ENCODE measurements around the gene VGLL4. TPM values are rescaled to one million over a fixed set of nuclear protein-coding genes. Genes with fewer than 3 reads are reported as not detected.

The VGLL4 gene
- total RNA-seq, 1 experiment from 2014 or later, result 26.9 TPM

DNA sequence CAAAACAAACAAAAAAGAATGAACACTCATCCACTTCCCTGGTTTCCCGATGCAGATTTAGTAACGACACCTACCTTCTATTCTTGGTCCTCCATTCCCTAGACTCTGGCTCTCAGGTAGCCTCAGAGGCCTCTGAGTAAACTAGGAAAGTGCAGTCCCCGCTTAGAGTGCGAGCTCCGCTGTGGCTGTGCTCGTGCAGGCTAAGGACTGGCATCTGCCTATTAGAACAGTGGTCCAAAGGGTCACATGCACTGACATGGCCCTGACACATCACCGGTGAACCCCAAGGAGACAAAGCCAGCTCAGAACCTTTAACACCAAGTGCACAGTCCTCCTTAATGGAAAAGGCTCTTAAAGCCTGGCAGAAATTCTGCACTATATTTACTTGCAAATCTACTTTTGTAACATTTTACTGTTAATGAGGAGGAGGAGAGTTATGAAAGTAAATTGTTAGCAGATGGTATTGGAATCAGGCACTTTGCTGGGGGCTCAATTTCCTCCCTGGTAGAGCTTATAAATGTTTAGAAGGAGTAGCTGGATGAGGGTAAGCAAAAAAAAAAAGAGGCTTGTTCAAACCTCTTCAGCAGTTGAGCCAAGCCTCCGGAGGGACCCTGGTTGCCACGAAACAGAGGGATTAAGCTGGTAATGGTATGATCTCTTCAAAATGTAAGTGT, 31.1 kb downstream of the VGLL4 start:
- H3K4me3 ChIP-seq (replicated peaks in 1 of 2; ENCODE audit: low read depth in 1 of 2, low read length in 2 of 2), result no peak overlapping the region
- no peak for DNase-seq (ENCODE audit: low read depth, low spot score)
- TF ChIP-seq JUND (IDR thresholded peaks at IDR 0.05) (no peak), CBX3 (IDR thresholded peaks at IDR 0.05; ENCODE audit: low read depth) (no peak), EZH2 (IDR thresholded peaks at IDR 0.05) (no peak), EGR1 (IDR thresholded peaks at IDR 0.05; ENCODE audit: low read depth) (no peak), SP1 (IDR thresholded peaks at IDR 0.05; ENCODE audit: low read depth) (no peak), ZFX (IDR thresholded peaks at IDR 0.05) (no peak)
- no peak overlapping the region for H3K9ac ChIP-seq (ENCODE audit: low read length)
- ChIA-PET POLR2A (no interaction called here), CTCF (no interaction called here), RAD21 (ENCODE audit: low non-redundant PET in 1 of 2, low total read pairs in 2 of 2, uncharacterized antibody in 2 of 2, unreplicated experiment in 2 of 2) (no interaction called here)
- H3K4me2 ChIP-seq (ENCODE audit: low read length), result no peak overlapping the region
- H2AFZ ChIP-seq (ENCODE audit: low read depth, low read length, poor library complexity, severe bottlenecking), result no peak overlapping the region
- H3K27ac ChIP-seq (ENCODE audit: low read depth, low read length), result no peak overlapping the region
- no TSS peak for BruUV-seq (replicated peaks)
- H3K27me3 ChIP-seq (ENCODE audit: insufficient read depth, low read length), result no peaks in the 10 kb centered on the region
- no peaks in the 10 kb centered on the region for H3K9me2 ChIP-seq (ENCODE audit: insufficient read depth)
- H3K36me3 ChIP-seq (ENCODE audit: control insufficient read depth in 1 of 2, insufficient read depth in 2 of 2, low read length in 2 of 2), result no peaks in the 10 kb centered on the region
- H3K9me3 ChIP-seq (ENCODE audit: control insufficient read depth in 1 of 2, insufficient read depth in 1 of 2, low read depth in 1 of 2, low read length in 2 of 2), result no peaks in the 10 kb centered on the region
- no peaks in the 10 kb centered on the region for H3K4me1 ChIP-seq (ENCODE audit: control insufficient read depth in 1 of 2, insufficient read depth in 2 of 2, low read length in 2 of 2)
- H3K79me2 ChIP-seq (ENCODE audit: insufficient read depth, low read length), result peaks cover 5% of the 10 kb centered on the region
- ATAC-seq, result no peak
- intact Hi-C loops (cut with micrococcal nuclease), result no loop called here
- no peaks in the 10 kb centered on the region for H4K20me1 ChIP-seq (ENCODE audit: insufficient read depth)

DNA sequence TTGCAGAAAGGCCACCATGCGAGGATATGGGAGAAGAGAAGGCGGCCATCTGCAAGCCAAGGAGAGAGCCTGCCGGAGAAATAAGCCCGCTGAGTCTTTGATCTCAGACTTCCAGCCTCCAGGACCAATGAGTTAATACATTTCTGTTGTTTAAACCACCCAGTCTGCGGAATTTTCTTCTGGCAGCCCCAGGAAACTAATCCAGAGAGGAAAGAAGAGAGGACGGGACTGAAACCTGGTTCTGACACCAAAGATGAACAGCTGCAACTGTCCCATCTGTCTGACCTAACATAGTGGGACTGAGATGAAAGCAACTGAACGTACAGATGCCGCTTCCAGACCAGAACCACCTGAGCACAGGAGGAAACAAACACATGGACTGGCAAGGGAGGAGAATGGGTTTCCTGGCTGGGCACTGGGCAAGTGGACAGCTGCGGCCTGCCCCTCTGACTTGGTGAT, 32.3 kb downstream of the VGLL4 start:
- RAD21 ChIA-PET (ENCODE audit: low non-redundant PET in 1 of 2, low total read pairs in 2 of 2, uncharacterized antibody in 2 of 2, unreplicated experiment in 2 of 2), result no interaction called here
- BruUV-seq (replicated peaks), result no TSS peak
- CTCF ChIA-PET, result no interaction called here
- Histone ChIP-seq H3K27ac (ENCODE audit: low read depth, low read length) (no peak overlapping the region), H3K79me2 (ENCODE audit: insufficient read depth, low read length) (peaks cover 11% of the 10 kb centered on the region; the same call in 1 of the 2 replicates), H3K36me3 (ENCODE audit: control insufficient read depth in 1 of 2, insufficient read depth in 2 of 2, low read length in 2 of 2) (no peaks in the 10 kb centered on the region), H4K20me1 (ENCODE audit: insufficient read depth) (no peaks in the 10 kb centered on the region), H3K27me3 (ENCODE audit: insufficient read depth, low read length) (no peaks in the 10 kb centered on the region), H3K4me1 (ENCODE audit: control insufficient read depth in 1 of 2, insufficient read depth in 2 of 2, low read length in 2 of 2) (no peaks in the 10 kb centered on the region), H3K9ac (ENCODE audit: low read length) (no peak overlapping the region), H3K4me2 (ENCODE audit: low read length) (no peak overlapping the region), H3K9me2 (ENCODE audit: insufficient read depth) (no peaks in the 10 kb centered on the region), H3K9me3 (ENCODE audit: control insufficient read depth in 1 of 2, insufficient read depth in 1 of 2, low read depth in 1 of 2, low read length in 2 of 2) (no peaks in the 10 kb centered on the region), H3K4me3 (replicated peaks in 1 of 2; ENCODE audit: low read depth in 1 of 2, low read length in 2 of 2) (no peak overlapping the region), H2AFZ (ENCODE audit: low read depth, low read length, poor library complexity, severe bottlenecking) (no peak overlapping the region)
- POLR2A ChIA-PET, result no interaction called here
- DNase-seq (ENCODE audit: low read depth, low spot score), result no peak
- intact Hi-C loops (cut with micrococcal nuclease), result no loop called here
- no peak for ATAC-seq
- no peak for TF ChIP-seq SP1 (IDR thresholded peaks at IDR 0.05; ENCODE audit: low read depth)
- no peak for TF ChIP-seq RAD21 (IDR thresholded peaks at IDR 0.05; ENCODE audit: low read depth)
- TF ChIP-seq, protein P1, sequence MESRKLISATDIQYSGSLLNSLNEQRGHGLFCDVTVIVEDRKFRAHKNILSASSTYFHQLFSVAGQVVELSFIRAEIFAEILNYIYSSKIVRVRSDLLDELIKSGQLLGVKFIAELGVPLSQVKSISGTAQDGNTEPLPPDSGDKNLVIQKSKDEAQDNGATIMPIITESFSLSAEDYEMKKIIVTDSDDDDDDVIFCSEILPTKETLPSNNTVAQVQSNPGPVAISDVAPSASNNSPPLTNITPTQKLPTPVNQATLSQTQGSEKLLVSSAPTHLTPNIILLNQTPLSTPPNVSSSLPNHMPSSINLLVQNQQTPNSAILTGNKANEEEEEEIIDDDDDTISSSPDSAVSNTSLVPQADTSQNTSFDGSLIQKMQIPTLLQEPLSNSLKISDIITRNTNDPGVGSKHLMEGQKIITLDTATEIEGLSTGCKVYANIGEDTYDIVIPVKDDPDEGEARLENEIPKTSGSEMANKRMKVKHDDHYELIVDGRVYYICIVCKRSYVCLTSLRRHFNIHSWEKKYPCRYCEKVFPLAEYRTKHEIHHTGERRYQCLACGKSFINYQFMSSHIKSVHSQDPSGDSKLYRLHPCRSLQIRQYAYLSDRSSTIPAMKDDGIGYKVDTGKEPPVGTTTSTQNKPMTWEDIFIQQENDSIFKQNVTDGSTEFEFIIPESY (IDR thresholded peaks at IDR 0.05; ENCODE audit: extremely low read depth, insufficient replicate concordance, low read length), result no peak
- no peak for TF ChIP-seq CBX3 (IDR thresholded peaks at IDR 0.05; ENCODE audit: low read depth)
- TF ChIP-seq EGR1 (IDR thresholded peaks at IDR 0.05; ENCODE audit: low read depth), result no peak
- no peak for TF ChIP-seq FOSL1 (IDR thresholded peaks at IDR 0.05; ENCODE audit: low read depth)
- TF ChIP-seq EZH2phosphoT487 (IDR thresholded peaks at IDR 0.05; ENCODE audit: borderline replicate concordance), result no peak
- TF ChIP-seq, protein P2, sequence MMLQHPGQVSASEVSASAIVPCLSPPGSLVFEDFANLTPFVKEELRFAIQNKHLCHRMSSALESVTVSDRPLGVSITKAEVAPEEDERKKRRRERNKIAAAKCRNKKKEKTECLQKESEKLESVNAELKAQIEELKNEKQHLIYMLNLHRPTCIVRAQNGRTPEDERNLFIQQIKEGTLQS (IDR thresholded peaks at IDR 0.05), result no peak
- no peak for TF ChIP-seq ELF1 (IDR thresholded peaks at IDR 0.05; ENCODE audit: borderline replicate concordance, low read depth)
- no peak for TF ChIP-seq SIN3A (IDR thresholded peaks at IDR 0.05; ENCODE audit: low read depth)
- no peak for TF ChIP-seq JUND (IDR thresholded peaks at IDR 0.05)
- TF ChIP-seq, protein P3, sequence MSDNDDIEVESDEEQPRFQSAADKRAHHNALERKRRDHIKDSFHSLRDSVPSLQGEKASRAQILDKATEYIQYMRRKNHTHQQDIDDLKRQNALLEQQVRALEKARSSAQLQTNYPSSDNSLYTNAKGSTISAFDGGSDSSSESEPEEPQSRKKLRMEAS (IDR thresholded peaks at IDR 0.05), result no peak
- no peak for TF ChIP-seq EZH2 (IDR thresholded peaks at IDR 0.05)
- no peak for TF ChIP-seq TCF7L2 (IDR thresholded peaks at IDR 0.05; ENCODE audit: borderline replicate concordance, extremely low read depth, insufficient read depth, insufficient read length)
- TF ChIP-seq POLR2A (IDR thresholded peaks at IDR 0.05; ENCODE audit: borderline replicate concordance, extremely low read depth, insufficient read depth, insufficient read length), result no peak
- no peak for TF ChIP-seq ZNF274 (IDR thresholded peaks at IDR 0.05; ENCODE audit: low read depth, low read length)
- no peak for TF ChIP-seq SRF (IDR thresholded peaks at IDR 0.05; ENCODE audit: low read depth)
